ENCODE data around the gene LMNTD1. TPM values are rescaled to one million over a fixed set of nuclear protein-coding genes. Genes with fewer than 3 reads are reported as not detected.
A peak's percentile ranks its signal among the peaks of the same experiment; 100 is the strongest.
"Not testable (repeated sequence)": the region's sequence is repeated elsewhere in the genome, so short reads cannot be mapped to it uniquely, and the experiment has no call there.

Gene LMNTD1
- polyA plus RNA-seq, 1 donor from 2014 or later = not detected

GRCh38 chr12:25438638-25439037 is 114.4 kb downstream of the LMNTD1 start:
- no peak overlapping the region for H3K27ac Mint-ChIP-seq
- no peak overlapping the region for H3K4me3 Mint-ChIP-seq
- no peaks in the 10 kb centered on the region for H3K27me3 Mint-ChIP-seq

GRCh38 chr12:25436206-25437030 is 116.7 kb downstream of the LMNTD1 start:
- H3K9me3 Mint-ChIP-seq = no peaks in the 10 kb centered on the region
- no peaks in the 10 kb centered on the region for H3K27me3 Mint-ChIP-seq
- no peak overlapping the region for H3K27ac Mint-ChIP-seq
- H3K4me1 Mint-ChIP-seq = peaks cover 0 to 5% (median 4%) of the 10 kb centered on the region in 3 donors
- H3K4me3 Mint-ChIP-seq = peak overlapping the region in 1 of 4 donors; percentile 51
- no peaks in the 10 kb centered on the region for H3K36me3 Mint-ChIP-seq

More at GRCh38 chr12:25438638-25439037, 114.4 kb downstream of the LMNTD1 start:
- Mint-ChIP-seq H3K36me3 (no peaks in the 10 kb centered on the region), H3K4me1 (peaks cover 0 to 5% (median 4%) of the 10 kb centered on the region in 3 donors), H3K9me3 (no peaks in the 10 kb centered on the region)

GRCh38 chr12:25435431-25435830 is 117.7 kb downstream of the LMNTD1 start:
- Mint-ChIP-seq H3K9me3 (peaks cover 0 to 1% (median 0%) of the 10 kb centered on the region in 3 donors), H3K27ac (no peak overlapping the region), H3K36me3 (no peaks in the 10 kb centered on the region), H3K4me1 (peaks cover 0 to 5% (median 4%) of the 10 kb centered on the region in 3 donors), H3K4me3 (no peak overlapping the region), H3K27me3 (no peaks in the 10 kb centered on the region)

DNA sequence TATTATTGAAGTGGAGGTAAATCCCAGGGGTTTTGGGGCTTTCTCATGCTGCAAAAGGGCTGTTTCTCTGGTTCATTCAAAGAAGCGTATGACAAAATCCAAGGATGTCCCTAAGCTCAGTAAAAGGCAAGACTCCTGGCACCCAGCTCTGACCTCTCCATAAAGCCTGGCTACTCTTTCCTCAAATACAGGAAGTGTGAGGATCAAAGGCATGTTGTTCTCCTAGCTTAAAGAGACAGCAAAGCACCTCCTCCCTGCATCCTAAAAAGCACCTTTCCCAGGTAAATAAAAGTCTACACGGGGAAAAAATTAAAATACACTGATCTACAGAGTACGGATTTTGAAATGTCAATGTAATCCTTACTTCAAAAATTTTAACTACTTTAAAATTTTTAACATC is 118.6 kb downstream of the LMNTD1 start:
- no peaks in the 10 kb centered on the region for H3K36me3 Mint-ChIP-seq
- H3K9me3 Mint-ChIP-seq = peaks cover 0 to 1% (median 0%) of the 10 kb centered on the region in 3 donors
- peaks cover 0 to 5% (median 4%) of the 10 kb centered on the region in 3 donors for H3K4me1 Mint-ChIP-seq
- H3K27me3 Mint-ChIP-seq = no peaks in the 10 kb centered on the region
- H3K27ac Mint-ChIP-seq = no peak overlapping the region
- H3K4me3 Mint-ChIP-seq = no peak overlapping the region

DNA sequence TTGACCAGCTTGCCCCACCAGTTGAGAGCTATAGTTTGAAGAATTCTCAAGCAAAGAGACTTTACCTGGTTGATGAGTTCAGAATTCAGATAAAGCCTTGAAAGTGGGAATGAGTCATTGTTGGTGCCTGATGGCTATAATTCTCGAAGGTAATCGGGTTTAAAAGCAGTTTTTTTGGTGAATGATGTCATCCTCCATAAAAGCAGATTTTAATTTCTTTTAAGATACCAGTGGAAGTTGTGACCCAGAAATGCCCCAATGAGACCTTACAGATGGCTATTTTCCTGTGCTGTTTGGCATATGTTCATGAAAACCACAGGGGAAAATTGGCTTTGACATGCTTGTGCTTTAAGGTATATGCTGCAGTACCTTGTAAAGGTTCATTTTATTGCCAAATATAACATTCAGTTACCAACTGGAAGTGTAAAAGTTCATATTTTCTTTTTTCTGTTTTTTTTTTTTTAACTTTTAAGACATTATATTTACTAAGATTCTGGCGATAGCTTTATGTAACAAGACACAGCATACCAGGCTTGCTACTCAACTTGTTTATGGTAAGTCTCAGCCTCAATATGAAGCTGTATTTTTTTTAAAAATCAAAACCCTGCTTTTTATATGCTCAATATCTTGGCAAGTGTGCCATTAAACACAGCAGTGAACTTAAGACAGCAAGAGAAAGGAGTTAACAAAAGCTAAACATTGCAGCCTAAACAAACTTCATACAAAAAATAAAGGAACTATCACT is 119.3 kb downstream of the LMNTD1 start:
- Mint-ChIP-seq H3K27me3 (no peaks in the 10 kb centered on the region), H3K36me3 (no peaks in the 10 kb centered on the region), H3K27ac (no peak overlapping the region), H3K4me3 (no peak overlapping the region), H3K9me3 (peaks cover 0 to 1% (median 0%) of the 10 kb centered on the region in 3 donors), H3K4me1 (peaks cover 0 to 5% (median 4%) of the 10 kb centered on the region in 3 donors)

GRCh38 chr12:25433024-25433423 is 120.1 kb downstream of the LMNTD1 start:
- H3K9me3 Mint-ChIP-seq = peaks cover 0 to 1% (median 0%) of the 10 kb centered on the region in 3 donors
- no peaks in the 10 kb centered on the region for H3K27me3 Mint-ChIP-seq
- H3K4me1 Mint-ChIP-seq = peaks cover 0 to 5% (median 4%) of the 10 kb centered on the region in 3 donors
- no peak overlapping the region for H3K4me3 Mint-ChIP-seq
- no peak overlapping the region for H3K27ac Mint-ChIP-seq
- H3K36me3 Mint-ChIP-seq = no peaks in the 10 kb centered on the region

DNA sequence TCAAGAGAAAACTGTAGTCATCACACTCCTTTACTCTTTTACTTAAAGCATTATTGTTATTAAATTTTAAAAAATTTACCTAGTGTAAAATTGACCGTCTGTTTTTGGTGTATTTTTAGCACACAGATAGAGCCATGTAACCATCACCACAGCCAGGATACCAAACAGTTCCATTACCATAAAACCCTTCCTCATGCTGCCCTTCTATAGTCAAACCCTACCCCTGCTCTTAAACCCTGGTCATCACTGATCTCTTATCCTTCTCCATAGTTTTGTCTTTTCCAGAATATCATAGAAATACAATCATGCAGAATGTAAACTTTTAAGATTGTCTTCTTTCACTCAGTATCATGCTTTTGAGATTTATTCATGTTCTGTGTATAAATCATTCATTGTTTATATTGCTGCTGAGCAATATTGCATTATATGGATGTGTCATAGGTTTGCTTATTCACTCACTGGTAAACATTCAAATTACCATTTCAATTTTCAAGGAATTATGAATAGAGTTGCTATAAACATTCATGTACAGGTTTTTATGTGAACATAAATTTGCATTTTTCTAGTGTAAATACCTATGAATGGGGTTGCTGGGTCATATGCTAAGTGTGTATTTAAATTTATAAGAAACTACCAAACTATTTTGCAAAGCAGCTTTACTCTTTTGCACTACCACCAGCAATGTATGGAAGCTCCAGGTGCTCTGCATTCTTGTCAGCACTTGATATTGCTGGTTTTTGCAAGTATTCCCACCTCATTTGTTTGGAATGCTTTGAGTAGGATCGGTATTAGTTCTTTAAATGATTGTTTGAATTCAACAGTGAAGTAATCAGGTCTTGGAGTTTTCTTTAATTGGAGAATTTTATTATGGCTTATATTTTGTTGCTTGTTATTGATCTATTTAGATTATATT is 125.5 kb downstream of the LMNTD1 start:
- Mint-ChIP-seq H3K27ac (no peak overlapping the region), H3K9me3 (peaks cover 0 to 1% (median 0%) of the 10 kb centered on the region in 3 donors), H3K4me3 (no peak overlapping the region), H3K36me3 (no peaks in the 10 kb centered on the region), H3K27me3 (peaks cover 3% of the 10 kb centered on the region), H3K4me1 (no peaks in the 10 kb centered on the region)

DNA sequence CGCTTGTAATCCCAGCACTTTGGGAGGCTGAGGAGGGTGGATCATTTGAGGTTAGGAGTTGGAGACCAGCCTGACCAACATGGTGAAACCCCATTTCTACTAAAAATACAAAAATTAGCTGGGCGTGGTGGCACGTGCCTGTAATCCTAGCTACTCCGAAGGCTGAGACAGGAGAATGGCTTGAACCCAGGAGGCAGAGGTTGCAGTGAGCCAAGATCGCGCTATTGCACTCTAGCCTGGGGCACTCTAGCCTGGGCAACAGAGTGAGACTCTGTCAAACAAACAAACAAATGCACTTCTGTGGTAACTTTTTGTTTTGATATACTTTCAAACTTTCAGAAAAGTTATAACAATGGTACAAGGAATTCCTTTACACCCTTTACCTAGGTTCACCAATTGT is 126.3 kb downstream of the LMNTD1 start:
- H3K27me3 Mint-ChIP-seq, H3K27ac Mint-ChIP-seq, H3K36me3 Mint-ChIP-seq, H3K4me1 Mint-ChIP-seq, H3K9me3 Mint-ChIP-seq, H3K4me3 Mint-ChIP-seq: not testable (repeated sequence)

Data from IgD-negative memory B cell (primary cell).